K562 (cell line): Measurements from ENCODE around the gene PTGIR. TPM values are rescaled to one million over a fixed set of nuclear protein-coding genes. Genes with fewer than 3 reads are reported as not detected.
A peak's percentile ranks its signal among the peaks of the same experiment; 100 is the strongest.

ENCODE experiments used
- ATAC-seq: fragments of 200-7000 bp; cut with Tn5 transposase; 3 replicates; pipeline ENCODE4 v1.9.1; 2020; ENCODE audit warnings: moderate library complexity
- BruUV-seq: library from RNA; stranded (reverse); fragments of 400-500 nt; replicated peaks from 2 replicates; lab custom pipeline; 2021; lab: Mats Ljungman, UMichigan
- CTCF ChIA-PET: fragments of 300-600 bp; formaldehyde crosslinking; extraction: SDS; loops from one replicate; lab custom pipeline; 2021; ENCODE audit warnings: low intra/inter-chr PET ratio; lab: Yijun Ruan, JAX
- POLR2A ChIA-PET: fragments of 300-600, 350-650 bp; sonication (Branson Sonifier 250); formaldehyde crosslinking; extraction: SDS; loops from one replicate; lab custom pipeline; 2021; ENCODE audit warnings: antibody characterized with exemption, inconsistent platforms; lab: Yijun Ruan, JAX
- DNase-seq, 4 experiments: peaks; one replicate each; pipeline versions ENCODE4 v3.0.0 to v3.0.0-alpha.2; 2011 to 2018; ENCODE audit warnings: low spot score in 3 of 4, mixed read lengths in 3 of 4; ENCODE audit errors: extremely low read depth in 1 of 4
- FAIRE-seq: peaks from 2 replicates; lab custom pipeline; 2011; peaks lifted over from hg19 to GRCh38; lab: Jason Lieb, UNC
- H2AFZ ChIP-seq: 2 replicates; pipeline ENCODE4 v1.6.0; 2011; ENCODE audit warnings: low read depth, low read length, control low read depth, inconsistent platforms
- H3K27ac ChIP-seq: fragments of 200-600 bp; 3 replicates; pipeline ENCODE4 v1.8.0; 2011; ENCODE audit warnings: low read depth, mild to moderate bottlenecking, control low read depth, inconsistent platforms, low read length, moderate library complexity, mixed read lengths; ENCODE audit errors: extremely low read depth
- H3K27me3 ChIP-seq, 2 experiments: fragments of 300-600 bp in 1 of 2; 2 replicates in 1 of 2; 3 replicates in 1 of 2; pipeline versions ENCODE4 v1.6.0 to v1.8.0; 2011; ENCODE audit warnings: inconsistent platforms in 2 of 2, low read length in 2 of 2, mild to moderate bottlenecking in 1 of 2, mixed read lengths in 1 of 2, moderate library complexity in 1 of 2; ENCODE audit not compliant: control insufficient read depth in 2 of 2, insufficient read depth in 2 of 2
- H3K36me3 ChIP-seq: fragments of 300-600 bp; 3 replicates; pipeline ENCODE4 v1.8.0; 2011; ENCODE audit warnings: mild to moderate bottlenecking, low read length, inconsistent platforms; ENCODE audit not compliant: control insufficient read depth, insufficient read depth
- H3K4me1 ChIP-seq, 2 experiments: fragments of 200-600 bp in 1 of 2; replicated peaks in 1 of 2; 2 replicates in 1 of 2; 3 replicates in 1 of 2; pipeline versions ENCODE4 v1.5.1 to v1.8.0; 2011; ENCODE audit warnings: inconsistent platforms in 2 of 2, low read length in 2 of 2, mild to moderate bottlenecking in 1 of 2, mixed read lengths in 1 of 2, moderate library complexity in 1 of 2; ENCODE audit not compliant: control insufficient read depth in 2 of 2, insufficient read depth in 2 of 2
- H3K4me2 ChIP-seq: 2 replicates; pipeline ENCODE4 v1.6.1; 2011; ENCODE audit warnings: low read length, control low read depth, inconsistent platforms, mixed read lengths; ENCODE audit not compliant: insufficient read depth
- H3K4me3 ChIP-seq: fragments of 200-600 bp; sonication (generic), shearing (Covaris generic); 2 replicates; pipeline ENCODE4 v1.5.1; 2016; ENCODE audit warnings: control low read depth, inconsistent platforms
- H3K79me2 ChIP-seq: fragments of 200-600 bp; 3 replicates; pipeline ENCODE4 v1.8.0; 2011; ENCODE audit warnings: low read length, inconsistent platforms; ENCODE audit not compliant: control insufficient read depth, insufficient read depth
- H3K9ac ChIP-seq, 2 experiments: 2 replicates each; pipeline versions ENCODE4 v1.6.0 to v1.6.1; 2011; ENCODE audit warnings: low read depth in 2 of 2, low read length in 2 of 2, control low read depth in 1 of 2, inconsistent platforms in 1 of 2, mild to moderate bottlenecking in 1 of 2, mixed read lengths in 1 of 2; ENCODE audit not compliant: insufficient read depth in 1 of 2
- H3K9me1 ChIP-seq: one replicate; pipeline ENCODE4 v1.6.0; 2011; ENCODE audit warnings: inconsistent platforms, mild to moderate bottlenecking, low read length, moderate library complexity; ENCODE audit not compliant: control insufficient read depth, insufficient read depth
- H3K9me3 ChIP-seq: replicated peaks from 2 replicates; pipeline ENCODE4 v1.5.1; 2011; ENCODE audit warnings: low read depth, low read length, inconsistent platforms; ENCODE audit not compliant: control insufficient read depth, insufficient read depth
- H4K20me1 ChIP-seq: replicated peaks from 2 replicates; pipeline ENCODE4 v1.6.1; 2011; ENCODE audit warnings: low read length, inconsistent platforms, mixed read lengths; ENCODE audit not compliant: control insufficient read depth, insufficient read depth
- CREM ChIP-seq: IDR thresholded peaks from 2 replicates; pipeline ENCODE4 v1.6.1; 2014; ENCODE audit warnings: antibody characterized with exemption, low read depth
- FOXA1 ChIP-seq: fragments of 450-650 bp; IDR thresholded peaks from 2 replicates; pipeline ENCODE4 v1.6.1; 2016; ENCODE audit warnings: mild to moderate bottlenecking, borderline replicate concordance
- KAT7 ChIP-seq: sonication (generic); formaldehyde crosslinking; IDR thresholded peaks from 2 replicates; pipeline ENCODE4 v1.8.0; 2022; ENCODE audit warnings: missing genetic modification reagents, mild to moderate bottlenecking, borderline replicate concordance
- NEUROD1 ChIP-seq: fragments of 150-350 bp; IDR thresholded peaks from 2 replicates; pipeline ENCODE4 v1.6.1; 2014; ENCODE audit warnings: borderline replicate concordance, low read length, low read depth; ENCODE audit not compliant: partially characterized antibody
- RBFOX2 ChIP-seq: fragments of 200-400 bp; formaldehyde crosslinking; IDR thresholded peaks from 2 replicates; pipeline ENCODE4 v1.6.1; 2017; ENCODE audit warnings: low read depth, mild to moderate bottlenecking, low read length, moderate library complexity
- SIX5 ChIP-seq, 2 experiments: IDR thresholded peaks; 2 replicates each; pipeline ENCODE4 v1.6.1; 2011; ENCODE audit warnings: low read length in 2 of 2, borderline replicate concordance in 1 of 2, low read depth in 1 of 2, mild to moderate bottlenecking in 1 of 2, moderate library complexity in 1 of 2; ENCODE audit not compliant: insufficient read depth in 1 of 2
- TARDBP ChIP-seq: fragments of 450-650 bp; IDR thresholded peaks from 2 replicates; pipeline ENCODE4 v1.6.1; 2016
- WGBS: fragments of 100-300 bp; shearing (Covaris generic); methylation state at CpG from one replicate; pipeline ENCODE4 v1.1.6; 2016; ENCODE audit warnings: low coverage, mixed read lengths; ENCODE audit not compliant: insufficient coverage; ENCODE audit errors: missing lambda C conversion rate; 5-methylcytosine and 5-hydroxymethylcytosine counted together
- in situ Hi-C: fragments of 300-500 bp; cut with MboI; formaldehyde crosslinking; loops from 4 replicates; pipeline ENCODE4 v1.15.0; 2018; ENCODE audit warnings: inconsistent platforms, mixed read lengths
- intact Hi-C: fragments of 100-400 bp; cut with micrococcal nuclease; formaldehyde crosslinking; loops from 2 replicates; pipeline ENCODE4 v1.14.2; 2022
- polyA plus RNA-seq, 8 experiments: library from polyadenylated mRNA; depleted of rRNA in 4 of 8; stranded (reverse) in 5 of 8; unstranded in 3 of 8; fragments of >200 nt; fragmentation: Nextera tagmentation in 2 of 8; fragmentation: Illumina TruSeq in 1 of 8; extraction: Ambion mirVana in 2 of 8; extraction: Trizol in 1 of 8; gene quantifications; 2 replicates each; pipeline versions ENCODE4 v1.2.1 to v1.2.3, GENCODE V29; 2011 to 2014; ENCODE audit warnings: inconsistent platforms in 1 of 8, missing spikeins in 1 of 8
- total RNA-seq, 7 experiments: library from RNA; depleted of rRNA in 6 of 7; stranded (reverse); fragments of >200 nt in 6 of 7; fragmentation: Illumina TruSeq in 2 of 7; extraction: Trizol in 2 of 7; gene quantifications; 2 replicates each; pipeline versions ENCODE4 v1.2.1 to v1.2.3, GENCODE V29; 2011 to 2021; ENCODE audit warnings: low replicate concordance in 1 of 7
- TF ChIP-seq, protein P1 (sequence below), 2 experiments: fragments of 450-650 bp; IDR thresholded peaks; 2 replicates each; pipeline ENCODE4 v1.6.1; 2016
- TF ChIP-seq, protein P2 (sequence below): fragments of 250-450 bp; sonication (Bioruptor Pico); IDR thresholded peaks from 2 replicates; pipeline ENCODE4 v1.9.0; 2021; ENCODE audit warnings: mild to moderate bottlenecking

The PTGIR gene
- total and polyA plus RNA-seq, 9 of the 15 experiments (the other 6 are each of a cell fraction or from before 2014, with no cell fraction given), result 0.11 to 3.4 (median 1.1) TPM; not detected in 1

DNA sequence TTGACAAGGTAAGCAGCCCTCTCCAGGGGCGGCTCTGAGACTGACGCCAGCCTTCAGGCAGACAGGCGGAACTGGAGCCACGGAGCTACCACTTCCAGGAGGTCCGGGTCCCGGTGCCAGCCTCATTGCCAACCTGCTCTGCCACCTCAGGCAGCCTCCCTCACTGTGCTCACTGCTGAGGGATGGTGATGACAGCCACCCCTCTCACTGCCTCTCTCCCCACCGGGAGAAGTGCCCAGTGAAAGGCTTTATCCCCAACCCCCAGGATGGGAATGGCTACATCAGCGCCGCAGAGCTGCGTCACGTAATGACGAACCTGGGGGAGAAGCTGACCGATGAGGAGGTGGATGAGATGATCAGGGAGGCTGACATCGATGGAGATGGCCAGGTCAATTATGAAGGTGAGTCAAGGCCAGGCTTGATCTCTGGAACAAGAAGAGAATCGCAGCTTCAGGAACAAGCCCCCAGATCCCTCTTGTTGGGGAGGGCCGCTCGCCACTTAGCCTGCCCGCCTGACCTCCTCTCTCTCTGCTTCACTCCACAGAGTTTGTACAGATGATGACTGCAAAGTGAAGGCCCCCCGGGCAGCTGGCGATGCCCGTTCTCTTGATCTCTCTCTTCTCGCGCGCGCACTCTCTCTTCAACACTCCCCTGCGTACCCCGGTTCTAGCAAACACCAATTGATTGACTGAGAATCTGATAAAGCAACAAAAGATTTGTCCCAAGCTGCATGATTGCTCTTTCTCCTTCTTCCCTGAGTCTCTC lies 16.1 kb downstream of the PTGIR start:
- POLR2A ChIA-PET, result interaction anchor here (1.0 kb wide), 1 partner anchor 158 kb away, joined by 6 read pairs; no protein-coding TSS in a partner anchor
- Histone ChIP-seq H3K27ac (no peak overlapping the region), H3K9me3 (no peaks in the 10 kb centered on the region), H3K9ac (no peak overlapping the region), H3K4me1 (peaks cover 0 to 27% of the 10 kb centered on the region in 2 experiments; a peak in 3 of 5 replicates), H4K20me1 (peaks cover 26% of the 10 kb centered on the region; the same call in 1 of the 2 replicates), H3K4me3 (no peak overlapping the region), H3K79me2 (peaks cover 23% of the 10 kb centered on the region), H3K36me3 (peaks cover 67% of the 10 kb centered on the region; the same call in 2 of the 3 replicates), H3K9me1 (no peaks in the 10 kb centered on the region), H3K4me2 (no peak overlapping the region), H3K27me3 (no peaks in the 10 kb centered on the region)
- ATAC-seq, result no peak
- CTCF ChIA-PET, result no interaction called here
- in situ Hi-C loops, result no loop called here
- WGBS, result 96% methylated on average over 23 of the region's 27 CpGs
- intact Hi-C loops, result no loop called here
- TF ChIP-seq RBFOX2, result peak; percentile 48; the same call in 1 of the 2 replicates
- TF ChIP-seq KAT7 (CRISPR knock-in tag), result no peak
- TF ChIP-seq, protein P1, sequence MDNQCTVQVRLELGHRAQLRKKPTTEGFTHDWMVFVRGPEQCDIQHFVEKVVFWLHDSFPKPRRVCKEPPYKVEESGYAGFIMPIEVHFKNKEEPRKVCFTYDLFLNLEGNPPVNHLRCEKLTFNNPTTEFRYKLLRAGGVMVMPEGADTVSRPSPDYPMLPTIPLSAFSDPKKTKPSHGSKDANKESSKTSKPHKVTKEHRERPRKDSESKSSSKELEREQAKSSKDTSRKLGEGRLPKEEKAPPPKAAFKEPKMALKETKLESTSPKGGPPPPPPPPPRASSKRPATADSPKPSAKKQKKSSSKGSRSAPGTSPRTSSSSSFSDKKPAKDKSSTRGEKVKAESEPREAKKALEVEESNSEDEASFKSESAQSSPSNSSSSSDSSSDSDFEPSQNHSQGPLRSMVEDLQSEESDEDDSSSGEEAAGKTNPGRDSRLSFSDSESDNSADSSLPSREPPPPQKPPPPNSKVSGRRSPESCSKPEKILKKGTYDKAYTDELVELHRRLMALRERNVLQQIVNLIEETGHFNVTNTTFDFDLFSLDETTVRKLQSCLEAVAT (IDR thresholded peaks at IDR 0.05), result no peak
- TF ChIP-seq CREM, result no peak
- no peak for TF ChIP-seq NEUROD1
- no peak for TF ChIP-seq TARDBP
- TF ChIP-seq, protein P2, sequence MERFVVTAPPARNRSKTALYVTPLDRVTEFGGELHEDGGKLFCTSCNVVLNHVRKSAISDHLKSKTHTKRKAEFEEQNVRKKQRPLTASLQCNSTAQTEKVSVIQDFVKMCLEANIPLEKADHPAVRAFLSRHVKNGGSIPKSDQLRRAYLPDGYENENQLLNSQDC (CRISPR knock-in tag), result no peak
- no peak for TF ChIP-seq SIX5 (IDR thresholded peaks at IDR 0.05; ENCODE audit: borderline replicate concordance in 1 of 2, insufficient read depth in 1 of 2, low read depth in 1 of 2, low read length in 2 of 2)
- no peak for TF ChIP-seq FOXA1
- TF ChIP-seq, all 486 proteins: peak for 1
- DNase-seq (peak in 1 of 4 experiments; percentile 6), FAIRE-seq (no peak)
- no peak overlapping the region for H2AFZ ChIP-seq
- BruUV-seq, result no TSS peak
